GM12873 (cell line): ENCODE results near the gene TTC9B.

ENCODE experiments used
- CTCF ChIP-seq: IDR thresholded peaks from 2 replicates; pipeline ENCODE4 v1.5.1; 2012; ENCODE audit warnings: low read depth, mild to moderate bottlenecking, moderate library complexity, low read length, control low read depth; ENCODE audit not compliant: insufficient read depth; ENCODE audit errors: missing control alignments

TTC9B gene

DNA sequence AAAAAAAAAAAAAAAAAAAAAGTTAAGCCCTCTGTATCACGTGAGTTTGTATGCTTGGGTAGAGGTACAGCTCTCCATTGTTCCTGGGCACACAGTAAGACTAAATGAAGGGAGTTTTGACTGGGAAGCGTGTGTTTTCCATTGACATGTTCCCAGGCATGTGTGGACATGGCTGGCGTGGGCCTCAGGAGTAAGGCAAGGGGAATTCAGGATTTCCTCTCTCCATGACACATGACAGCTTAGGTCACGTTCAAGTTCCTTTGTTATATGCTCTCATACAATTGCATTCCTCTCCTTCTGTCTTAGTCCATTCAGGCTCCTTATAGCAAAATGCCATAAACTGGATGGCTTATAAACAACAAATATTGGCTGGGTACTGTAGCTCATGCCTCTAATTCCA, 44.1 kb downstream of the TTC9B start:
- TF ChIP-seq CTCF, result no peak
